GM23338 (cell line): Measurements from ENCODE around the gene LPP.

Experiments used
- JUNB ChIP-seq: IDR thresholded peaks from one replicate; pipeline ENCODE4 v1.6.1; 2016; ENCODE audit warnings: antibody characterized with exemption; ENCODE audit not compliant: unreplicated experiment
- POLR2AphosphoS5 ChIP-seq: IDR thresholded peaks from 2 replicates; pipeline ENCODE4 v1.6.1; 2016; ENCODE audit warnings: antibody characterized with exemption, low read depth
- TF ChIP-seq, protein P1 (sequence below), 2 experiments: fragments of 200-600 bp in 1 of 2; sonication (generic) in 1 of 2; conservative IDR thresholded peaks; 2 replicates each; pipeline versions ENCODE4 v1.5.1 to v1.6.1; 2016 to 2017; ENCODE audit warnings: antibody characterized with exemption in 2 of 2, low read depth in 2 of 2, mild to moderate bottlenecking in 2 of 2, moderate library complexity in 1 of 2
- TF ChIP-seq, protein P2 (sequence below): IDR thresholded peaks from one replicate; pipeline ENCODE4 v1.6.1; 2018; ENCODE audit warnings: antibody characterized with exemption; ENCODE audit not compliant: unreplicated experiment

DNA sequence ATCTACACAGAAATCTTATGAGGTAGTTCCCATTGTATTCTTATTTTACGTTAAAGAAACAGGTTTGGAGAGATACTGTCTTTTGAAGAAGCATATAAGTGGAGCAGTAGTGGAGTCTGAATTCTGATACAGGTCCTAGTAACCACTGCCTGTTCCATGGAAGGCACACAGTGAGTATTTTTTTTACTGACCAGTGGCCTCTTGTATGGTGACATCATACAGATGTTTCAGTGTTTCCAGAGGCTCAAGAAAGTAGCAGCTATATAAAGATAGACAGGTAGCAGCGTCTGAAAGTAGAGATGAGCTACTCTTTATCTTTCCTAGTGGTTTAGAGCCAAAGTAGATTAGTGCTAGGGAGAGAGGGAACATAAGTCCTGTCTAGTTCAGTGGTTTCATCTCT lies 173.5 kb downstream of the LPP start:
- TF ChIP-seq, protein P1, sequence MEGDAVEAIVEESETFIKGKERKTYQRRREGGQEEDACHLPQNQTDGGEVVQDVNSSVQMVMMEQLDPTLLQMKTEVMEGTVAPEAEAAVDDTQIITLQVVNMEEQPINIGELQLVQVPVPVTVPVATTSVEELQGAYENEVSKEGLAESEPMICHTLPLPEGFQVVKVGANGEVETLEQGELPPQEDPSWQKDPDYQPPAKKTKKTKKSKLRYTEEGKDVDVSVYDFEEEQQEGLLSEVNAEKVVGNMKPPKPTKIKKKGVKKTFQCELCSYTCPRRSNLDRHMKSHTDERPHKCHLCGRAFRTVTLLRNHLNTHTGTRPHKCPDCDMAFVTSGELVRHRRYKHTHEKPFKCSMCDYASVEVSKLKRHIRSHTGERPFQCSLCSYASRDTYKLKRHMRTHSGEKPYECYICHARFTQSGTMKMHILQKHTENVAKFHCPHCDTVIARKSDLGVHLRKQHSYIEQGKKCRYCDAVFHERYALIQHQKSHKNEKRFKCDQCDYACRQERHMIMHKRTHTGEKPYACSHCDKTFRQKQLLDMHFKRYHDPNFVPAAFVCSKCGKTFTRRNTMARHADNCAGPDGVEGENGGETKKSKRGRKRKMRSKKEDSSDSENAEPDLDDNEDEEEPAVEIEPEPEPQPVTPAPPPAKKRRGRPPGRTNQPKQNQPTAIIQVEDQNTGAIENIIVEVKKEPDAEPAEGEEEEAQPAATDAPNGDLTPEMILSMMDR (conservative IDR thresholded peaks at IDR 0.05; ENCODE audit: low read depth in 2 of 2) = no peak
- TF ChIP-seq JUNB = no peak
- no peak for TF ChIP-seq POLR2AphosphoS5
- TF ChIP-seq, protein P2, sequence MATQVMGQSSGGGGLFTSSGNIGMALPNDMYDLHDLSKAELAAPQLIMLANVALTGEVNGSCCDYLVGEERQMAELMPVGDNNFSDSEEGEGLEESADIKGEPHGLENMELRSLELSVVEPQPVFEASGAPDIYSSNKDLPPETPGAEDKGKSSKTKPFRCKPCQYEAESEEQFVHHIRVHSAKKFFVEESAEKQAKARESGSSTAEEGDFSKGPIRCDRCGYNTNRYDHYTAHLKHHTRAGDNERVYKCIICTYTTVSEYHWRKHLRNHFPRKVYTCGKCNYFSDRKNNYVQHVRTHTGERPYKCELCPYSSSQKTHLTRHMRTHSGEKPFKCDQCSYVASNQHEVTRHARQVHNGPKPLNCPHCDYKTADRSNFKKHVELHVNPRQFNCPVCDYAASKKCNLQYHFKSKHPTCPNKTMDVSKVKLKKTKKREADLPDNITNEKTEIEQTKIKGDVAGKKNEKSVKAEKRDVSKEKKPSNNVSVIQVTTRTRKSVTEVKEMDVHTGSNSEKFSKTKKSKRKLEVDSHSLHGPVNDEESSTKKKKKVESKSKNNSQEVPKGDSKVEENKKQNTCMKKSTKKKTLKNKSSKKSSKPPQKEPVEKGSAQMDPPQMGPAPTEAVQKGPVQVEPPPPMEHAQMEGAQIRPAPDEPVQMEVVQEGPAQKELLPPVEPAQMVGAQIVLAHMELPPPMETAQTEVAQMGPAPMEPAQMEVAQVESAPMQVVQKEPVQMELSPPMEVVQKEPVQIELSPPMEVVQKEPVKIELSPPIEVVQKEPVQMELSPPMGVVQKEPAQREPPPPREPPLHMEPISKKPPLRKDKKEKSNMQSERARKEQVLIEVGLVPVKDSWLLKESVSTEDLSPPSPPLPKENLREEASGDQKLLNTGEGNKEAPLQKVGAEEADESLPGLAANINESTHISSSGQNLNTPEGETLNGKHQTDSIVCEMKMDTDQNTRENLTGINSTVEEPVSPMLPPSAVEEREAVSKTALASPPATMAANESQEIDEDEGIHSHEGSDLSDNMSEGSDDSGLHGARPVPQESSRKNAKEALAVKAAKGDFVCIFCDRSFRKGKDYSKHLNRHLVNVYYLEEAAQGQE = no peak
